GM12892 (cell line): ENCODE measurements around the gene FBLN5.

Source experiments
- POLR2A ChIP-seq: IDR thresholded peaks from 2 replicates; pipeline ENCODE4 v1.6.1; 2011; ENCODE audit warnings: low read depth, low read length, control low read depth
- POLR2AphosphoS5 ChIP-seq: IDR thresholded peaks from 2 replicates; pipeline ENCODE4 v1.6.1; 2011; ENCODE audit warnings: low read depth, low read length, control low read depth

DNA sequence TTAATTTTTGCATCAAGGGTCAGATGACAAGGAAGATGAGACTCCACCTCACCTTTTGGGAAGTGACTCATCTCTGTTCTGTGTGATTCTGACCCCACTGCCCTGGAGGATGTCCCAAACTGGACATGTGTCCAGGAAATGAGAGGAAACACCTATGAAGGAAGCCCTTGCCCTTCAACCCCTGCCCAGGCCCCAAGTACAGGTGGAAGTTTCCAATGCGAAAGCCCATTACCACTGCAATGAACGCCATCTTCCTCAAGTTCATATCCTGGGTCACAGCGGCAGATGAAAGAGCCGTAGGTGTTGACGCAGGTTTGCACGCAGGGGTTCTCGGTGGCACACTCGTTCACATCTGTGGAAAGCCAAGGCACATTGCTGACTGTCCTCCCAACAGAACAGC, 60.5 kb downstream of the FBLN5 start:
- no peak for TF ChIP-seq POLR2A
- TF ChIP-seq POLR2AphosphoS5, result no peak
